GM12891 (cell line): Measurements from ENCODE around the gene DNAJC30.

ENCODE experiments used
- POLR2A ChIP-seq: IDR thresholded peaks from 2 replicates; pipeline ENCODE4 v1.6.1; 2011; ENCODE audit warnings: low read depth, low read length, control low read depth
- POLR2AphosphoS5 ChIP-seq: IDR thresholded peaks from 2 replicates; pipeline ENCODE4 v1.6.1; 2011; ENCODE audit warnings: low read depth, low read length, control low read depth

GRCh38 chr7:73717025-73717807 lies 34.0 kb upstream of the DNAJC30 start:
- TF ChIP-seq POLR2A (no peak), POLR2AphosphoS5 (no peak)
